Mesodermal cell (in vitro differentiated cells): ENCODE data around the gene OLR1.

Experiments used
- H3K27ac ChIP-seq: 2 replicates; pipeline ENCODE4 v1.7.0; 2013; ENCODE audit warnings: mild to moderate bottlenecking, low read depth, low read length, moderate library complexity; ENCODE audit not compliant: severe bottlenecking
- H3K36me3 ChIP-seq: 2 replicates; pipeline ENCODE4 v1.7.1; 2013; ENCODE audit warnings: mild to moderate bottlenecking, low read length, moderate library complexity; ENCODE audit not compliant: control insufficient read depth, insufficient read depth
- H3K4me1 ChIP-seq: one replicate; pipeline ENCODE4 v1.7.1; 2013; ENCODE audit warnings: mild to moderate bottlenecking, low read length; ENCODE audit not compliant: insufficient read depth, control insufficient read depth, poor library complexity, severe bottlenecking
- H3K4me3 ChIP-seq: 2 replicates; pipeline ENCODE4 v1.7.0; 2013; ENCODE audit warnings: low read length, control low read depth, mild to moderate bottlenecking; ENCODE audit not compliant: insufficient read depth, poor library complexity, severe bottlenecking; ENCODE audit errors: extremely low read depth
- H3K9me3 ChIP-seq: 2 replicates; pipeline ENCODE4 v1.7.1; 2013; ENCODE audit warnings: mild to moderate bottlenecking, low read length, moderate library complexity; ENCODE audit not compliant: control insufficient read depth
- WGBS, 2 experiments: methylation state at CpG; one replicate each; pipeline ENCODE4 v1.1.5; 2013; ENCODE audit warnings: missing lambda C conversion rate in 2 of 2; ENCODE audit not compliant: insufficient coverage in 2 of 2; 5-methylcytosine and 5-hydroxymethylcytosine counted together

OLR1 gene

DNA sequence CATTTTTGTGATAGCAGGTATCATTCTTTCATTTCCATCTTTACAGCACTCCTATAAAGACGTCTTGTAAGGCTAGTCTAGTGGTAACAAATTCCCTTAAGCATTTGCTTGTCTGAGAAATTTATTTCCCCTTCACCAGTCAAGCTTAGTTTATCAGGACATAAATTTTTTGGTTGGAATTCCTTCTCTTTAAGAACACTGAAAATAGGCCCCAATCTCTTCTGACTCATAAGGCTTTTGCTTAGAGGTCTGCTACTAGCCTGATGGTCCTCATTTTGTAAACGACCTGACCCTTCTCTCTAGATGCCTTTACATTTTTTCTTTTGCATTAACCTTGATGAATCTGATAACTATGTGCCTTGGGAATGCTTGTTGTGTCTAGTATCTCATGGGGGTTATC, 20.3 kb downstream of the OLR1 start:
- no peaks in the 10 kb centered on the region for H3K9me3 ChIP-seq
- no CpG with 5 or more reads among the region's 2 CpGs for WGBS, 2 experiments
- H3K4me1 ChIP-seq: peaks cover 4% of the 10 kb centered on the region
- no peak overlapping the region for H3K27ac ChIP-seq
- no peaks in the 10 kb centered on the region for H3K36me3 ChIP-seq
- H3K4me3 ChIP-seq: no peak overlapping the region

DNA sequence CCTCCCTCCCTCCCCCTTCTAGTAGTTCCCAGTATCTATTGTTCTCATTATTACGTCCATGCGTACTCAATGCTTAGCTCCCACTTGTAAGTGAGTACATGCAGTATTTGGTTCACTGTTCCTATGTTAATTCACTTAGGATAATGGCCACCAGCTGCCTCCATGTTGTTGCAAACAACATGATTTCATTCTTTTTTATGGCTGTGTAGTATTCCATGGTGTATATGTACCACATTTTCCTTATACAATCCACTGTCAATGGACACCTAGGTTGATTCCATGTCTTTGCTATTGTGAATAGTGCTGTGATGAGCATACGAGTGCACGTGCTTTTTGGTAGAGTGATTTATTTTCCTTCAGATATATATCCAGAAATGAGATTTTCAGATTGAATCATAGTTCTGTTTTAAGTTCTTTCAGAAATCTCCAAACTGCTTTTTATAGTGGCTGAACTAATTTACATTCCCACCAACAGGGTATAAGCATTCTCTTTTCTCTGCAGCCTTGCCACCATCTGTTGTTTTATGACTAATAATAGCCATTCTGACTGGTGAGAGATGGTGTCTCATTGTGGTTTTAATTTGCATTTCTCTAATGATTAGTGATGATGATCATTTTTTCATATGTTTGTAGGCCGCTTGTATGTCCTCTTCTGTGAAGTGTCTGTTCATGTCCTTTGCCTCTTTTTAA, 24.1 kb downstream of the OLR1 start:
- H3K4me1 ChIP-seq: peaks cover 11% of the 10 kb centered on the region
- no peak overlapping the region for H3K27ac ChIP-seq
- no peak overlapping the region for H3K4me3 ChIP-seq
- H3K36me3 ChIP-seq: no peaks in the 10 kb centered on the region
- no peaks in the 10 kb centered on the region for H3K9me3 ChIP-seq
- 97 to 100% methylated on average over 1 to 3 of the region's 5 CpGs for WGBS, 2 experiments

DNA sequence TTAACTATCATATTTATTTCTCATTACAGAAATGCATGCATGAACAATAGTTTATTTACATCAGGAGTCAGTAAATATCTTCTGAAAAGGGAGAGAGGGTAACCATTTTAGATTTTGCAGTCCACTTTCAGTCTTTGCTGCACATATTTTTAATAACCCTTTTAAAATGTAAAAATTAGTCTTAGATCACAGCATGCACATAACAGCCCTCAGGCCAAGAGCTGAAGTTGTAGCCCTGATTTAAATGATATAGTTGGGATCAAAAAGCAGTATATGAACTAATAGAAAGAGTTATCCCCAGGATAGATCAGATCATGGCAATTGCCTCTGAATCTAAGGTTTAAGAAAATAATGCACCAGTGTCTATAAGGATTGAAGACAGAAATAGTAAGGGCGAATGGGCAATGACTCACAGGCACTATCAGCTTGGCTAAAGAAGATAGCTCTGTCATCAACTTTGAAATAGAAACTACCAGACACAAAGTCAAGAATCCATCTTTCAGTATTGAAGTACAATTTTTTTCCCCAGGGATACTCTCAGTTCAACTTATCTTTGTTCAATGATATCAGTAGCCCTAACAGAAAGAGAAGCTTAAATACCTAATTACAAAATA, 28.8 kb downstream of the OLR1 start:
- Histone ChIP-seq H3K4me1 (peaks cover 11% of the 10 kb centered on the region), H3K4me3 (no peak overlapping the region), H3K27ac (peak overlapping the region; percentile 43), H3K36me3 (no peaks in the 10 kb centered on the region), H3K9me3 (no peaks in the 10 kb centered on the region)
- no CpG with 5 or more reads among the region's 1 CpG for WGBS, 2 experiments

DNA sequence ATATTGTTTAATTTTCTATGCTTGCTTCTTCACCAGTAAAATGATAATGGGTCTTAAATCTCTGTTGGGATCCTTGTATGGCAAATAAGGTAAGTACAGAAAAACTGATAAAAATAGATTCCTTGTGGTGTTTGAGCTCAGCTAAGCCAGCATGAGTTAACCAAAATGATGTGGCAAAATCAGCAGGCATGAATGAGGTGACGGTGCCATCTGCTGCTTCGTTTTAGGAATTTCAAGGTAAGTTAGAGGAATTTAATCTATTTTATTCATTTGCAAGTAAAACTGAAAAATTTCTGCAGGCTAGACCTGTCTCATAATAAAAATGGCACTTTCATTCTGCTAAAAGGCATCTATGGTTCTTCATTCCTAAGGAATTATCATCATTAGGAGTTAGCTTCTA, 31.9 kb downstream of the OLR1 start:
- Histone ChIP-seq H3K36me3 (no peaks in the 10 kb centered on the region), H3K4me1 (peaks cover 11% of the 10 kb centered on the region), H3K27ac (no peak overlapping the region), H3K4me3 (no peak overlapping the region), H3K9me3 (no peaks in the 10 kb centered on the region)
- WGBS, 2 experiments: 17 to 26% methylated on average over 1 to 2 of the region's 2 CpGs

DNA sequence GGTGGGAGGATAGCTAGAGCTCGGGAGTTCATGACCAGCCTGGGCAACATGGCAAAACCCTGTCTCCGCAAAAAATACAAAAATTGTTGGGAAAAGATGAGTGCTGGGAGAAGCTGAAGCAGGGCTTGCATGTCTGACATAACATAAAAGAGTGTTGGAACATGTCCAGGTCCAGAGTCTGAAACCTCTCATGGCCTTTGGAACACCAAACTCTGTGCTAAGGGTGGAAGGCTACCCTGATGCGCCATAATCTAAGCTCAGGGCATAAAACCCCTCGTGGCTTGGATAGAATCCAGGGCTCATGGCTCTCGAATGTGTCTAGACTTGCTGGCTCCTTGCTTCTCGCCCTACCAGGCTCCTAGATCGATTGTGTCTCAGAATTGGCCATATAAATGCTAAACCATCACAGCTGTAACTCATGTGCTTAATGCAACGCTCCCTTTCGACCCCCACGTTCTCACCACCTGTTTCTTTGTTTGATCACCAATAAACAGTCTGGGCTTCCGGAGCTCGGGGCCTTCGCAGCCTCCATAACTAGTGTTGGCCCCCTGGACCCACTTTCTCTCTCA, 35.2 kb downstream of the OLR1 start:
- Histone ChIP-seq H3K36me3 (no peaks in the 10 kb centered on the region), H3K27ac (no peak overlapping the region), H3K4me1 (no peaks in the 10 kb centered on the region), H3K4me3 (no peak overlapping the region), H3K9me3 (no peaks in the 10 kb centered on the region)
- 91 to 93% methylated on average over 12 to 13 of the region's 13 CpGs for WGBS, 2 experiments

DNA sequence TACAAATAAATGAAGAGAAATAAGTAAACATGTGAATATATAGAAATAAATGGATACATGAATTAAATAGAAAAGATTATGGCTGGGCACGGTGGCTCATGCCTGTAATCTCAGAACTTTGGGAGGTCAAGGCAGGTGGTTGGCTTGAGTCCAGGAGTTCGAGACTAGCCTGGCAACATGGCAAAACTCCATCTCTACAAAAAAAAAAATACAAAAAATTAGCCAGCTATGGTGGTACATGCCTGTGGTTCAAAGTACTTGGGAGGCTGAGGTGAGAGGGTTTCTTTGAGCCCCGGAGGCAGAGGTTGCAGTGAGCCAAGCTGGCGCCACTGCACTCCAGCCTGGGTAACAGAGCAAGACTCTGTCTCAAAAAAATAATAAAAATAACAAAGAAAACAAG, 36.8 kb downstream of the OLR1 start:
- WGBS, 2 experiments: 60% methylated on average over 1 of the region's 4 CpGs; no CpG with 5 or more reads in 1 of the 2 experiments
- Histone ChIP-seq H3K27ac (no peak overlapping the region), H3K4me1 (peaks cover 3% of the 10 kb centered on the region), H3K36me3 (no peaks in the 10 kb centered on the region), H3K9me3 (no peaks in the 10 kb centered on the region), H3K4me3 (no peak overlapping the region)

DNA sequence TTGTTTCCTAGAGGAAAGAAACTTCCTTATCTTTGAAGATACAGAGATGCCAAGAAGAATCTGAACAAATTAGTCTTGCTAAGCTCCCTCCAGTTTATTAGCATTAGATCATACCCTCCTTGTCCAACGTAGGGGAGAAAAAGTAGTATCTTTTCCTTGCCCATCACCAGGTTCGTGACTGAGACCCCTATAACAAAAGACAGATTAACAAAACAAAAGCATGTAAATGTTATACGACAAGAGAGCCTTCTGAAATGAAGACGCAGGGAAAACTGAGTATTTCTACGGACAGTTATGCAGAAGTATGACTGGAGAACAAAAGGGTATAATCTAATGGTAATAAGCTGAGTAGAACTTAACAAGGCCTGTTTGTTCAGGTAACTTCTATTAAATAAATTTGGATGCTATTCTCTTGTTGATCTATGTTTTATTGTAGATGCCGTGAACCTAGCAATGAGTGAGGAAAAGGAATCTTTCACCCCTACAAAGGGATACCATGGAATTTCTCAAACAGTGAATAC, 39.0 kb downstream of the OLR1 start:
- Histone ChIP-seq H3K4me3 (no peak overlapping the region), H3K27ac (no peak overlapping the region), H3K9me3 (no peaks in the 10 kb centered on the region), H3K36me3 (no peaks in the 10 kb centered on the region), H3K4me1 (peaks cover 4% of the 10 kb centered on the region)
- 45 to 57% methylated on average over 2 to 4 of the region's 6 CpGs for WGBS, 2 experiments

DNA sequence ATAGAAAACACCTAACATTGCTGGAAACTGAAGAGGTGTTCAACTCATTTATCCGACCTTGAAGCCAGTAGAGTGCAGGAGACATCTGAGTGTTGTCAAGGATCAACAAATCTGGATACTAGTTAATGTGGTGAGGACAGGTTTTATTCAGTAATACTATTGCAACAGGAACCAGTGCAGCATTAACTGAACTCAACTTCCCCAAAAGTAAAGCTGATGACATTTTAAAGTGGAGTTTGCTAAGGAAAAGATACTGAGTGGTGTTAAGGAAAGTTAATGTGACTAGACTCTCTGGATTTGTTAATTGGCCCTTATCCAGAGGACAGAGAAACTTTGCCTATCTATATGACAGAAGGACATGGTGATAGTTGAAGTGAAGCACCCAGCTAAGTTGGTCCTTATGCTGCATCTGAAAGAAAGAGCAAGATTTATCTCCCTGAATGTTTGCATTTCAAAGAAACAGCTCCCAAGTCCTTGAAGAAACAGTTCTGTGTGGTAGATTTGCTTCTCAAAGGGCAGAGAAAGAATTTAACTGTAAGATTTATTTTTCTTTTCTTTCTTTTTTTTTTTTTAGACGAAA, 40.7 kb downstream of the OLR1 start:
- 67% methylated on average over 1 of the region's 2 CpGs; no CpG with 5 or more reads in 1 of the 2 experiments for WGBS, 2 experiments
- H3K4me1 ChIP-seq: peaks cover 4% of the 10 kb centered on the region
- H3K27ac ChIP-seq: no peak overlapping the region

DNA sequence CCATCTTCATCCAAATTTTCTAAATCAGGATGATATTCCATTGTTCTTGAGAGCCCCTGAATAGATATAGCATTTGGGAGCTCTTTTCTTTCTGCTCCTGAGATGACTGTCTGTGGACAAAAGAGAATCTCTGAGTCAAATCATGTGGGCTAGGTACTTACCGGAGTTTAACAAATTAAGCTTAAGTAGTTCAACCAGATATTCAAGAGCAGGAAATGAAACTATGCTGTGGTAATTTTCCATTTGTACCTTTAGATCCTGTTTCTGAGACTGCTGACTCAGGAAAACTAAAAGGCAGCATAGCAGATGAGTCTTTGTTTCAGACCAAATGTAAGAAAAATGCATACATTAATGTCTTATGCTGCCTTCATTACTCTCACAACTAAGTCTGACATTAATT, 41.9 kb downstream of the OLR1 start, which contains the start of gene CLEC7A:
Gene CLEC7A, minus strand, starts transcription at position 158 of the 400 bp plus-strand sequence. Its CDS starts 117 bp downstream, at position 41.
- 83% methylated on average over 1 of the region's 1 CpG; no CpG with 5 or more reads in 1 of the 2 experiments for WGBS, 2 experiments
- Histone ChIP-seq H3K9me3 (no peaks in the 10 kb centered on the region), H3K27ac (no peak within 1 kb of the TSS), H3K4me3 (no peak within 1 kb of the TSS), H3K4me1 (peaks cover 4% of the 10 kb centered on the region), H3K36me3 (no peaks in the 10 kb centered on the region)

More for the DNA sequence above, 40.7 kb downstream of the OLR1 start:
- Histone ChIP-seq H3K9me3 (no peaks in the 10 kb centered on the region), H3K36me3 (no peaks in the 10 kb centered on the region), H3K4me3 (no peak overlapping the region)

DNA sequence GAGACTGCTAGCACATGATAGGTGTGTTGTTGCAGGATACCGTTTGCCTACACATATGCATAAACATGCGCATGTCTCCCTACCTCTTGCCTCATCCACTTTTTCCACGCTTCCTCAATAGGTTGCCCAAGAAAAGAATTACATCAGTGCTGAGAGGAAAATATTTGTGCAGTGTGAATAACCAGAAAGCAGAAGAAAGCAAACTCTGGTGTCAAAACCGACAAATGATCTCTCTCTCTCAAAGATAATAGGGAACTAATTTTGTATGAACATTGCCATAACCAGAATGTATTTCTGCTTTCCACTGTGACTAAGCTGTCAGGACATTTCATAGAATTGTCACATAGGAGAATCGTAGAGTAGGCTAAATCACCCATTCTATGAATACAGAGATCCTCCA, 43.2 kb downstream of the OLR1 start:
- no peak overlapping the region for H3K27ac ChIP-seq
- H3K9me3 ChIP-seq: no peaks in the 10 kb centered on the region
- no peaks in the 10 kb centered on the region for H3K36me3 ChIP-seq
- WGBS, 2 experiments: 100% methylated on average over 2 of the region's 5 CpGs; no CpG with 5 or more reads in 1 of the 2 experiments
- H3K4me1 ChIP-seq: peaks cover 4% of the 10 kb centered on the region
- no peak overlapping the region for H3K4me3 ChIP-seq
